T47D (cell line): ENCODE data around the gene GARIN1A.

Experiments used
- DNase-seq, 2 experiments: peaks; one replicate each; pipeline versions ENCODE4 v3.0.0 to v3.0.0-alpha.2; 2011 to 2012; ENCODE audit warnings: low read depth in 1 of 2, low spot score in 1 of 2
- JUND ChIP-seq: IDR thresholded peaks from 2 replicates; pipeline ENCODE4 v1.6.1; 2012; ENCODE audit warnings: low read depth
- in situ Hi-C: cut with HindIII; loops from 2 replicates; pipeline ENCODE4 v1.10.0; 2016; ENCODE audit warnings: low sequenced_read_pairs, low pct_unique_long_range_greater_than_20kb

The GARIN1A gene

DNA sequence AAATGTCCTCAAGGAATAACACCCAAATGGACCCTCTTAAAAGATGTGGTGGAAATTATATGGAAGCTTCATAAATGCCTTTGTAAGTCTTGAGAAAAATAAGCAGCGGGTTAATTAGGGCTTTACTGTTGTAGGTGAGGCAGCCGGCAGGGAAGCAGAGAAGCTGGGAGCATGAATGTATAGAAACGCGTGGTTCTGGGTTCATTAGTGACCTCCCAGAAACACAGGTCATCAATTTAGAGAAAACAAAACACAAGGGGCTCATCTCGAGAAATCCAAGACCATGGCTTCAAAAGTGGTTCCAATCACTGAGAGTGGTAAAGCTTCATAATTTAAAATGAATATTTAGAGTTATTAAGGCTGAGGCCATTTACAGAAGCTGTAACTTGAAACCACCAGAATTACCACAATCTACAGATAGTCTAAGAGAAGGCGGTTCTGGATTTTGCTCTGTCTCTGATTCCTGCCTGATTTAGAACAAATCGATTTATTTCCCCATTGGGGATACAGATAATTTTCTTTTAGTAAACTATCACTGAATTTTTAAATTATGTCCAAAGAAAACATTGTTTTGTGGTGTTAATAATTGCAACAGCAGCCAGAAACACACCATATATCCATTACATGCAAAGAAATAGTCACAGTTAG, 20.7 kb downstream of the GARIN1A start:
- no peak for DNase-seq
- TF ChIP-seq JUND, result no peak
- in situ Hi-C loops, result no loop called here

DNA sequence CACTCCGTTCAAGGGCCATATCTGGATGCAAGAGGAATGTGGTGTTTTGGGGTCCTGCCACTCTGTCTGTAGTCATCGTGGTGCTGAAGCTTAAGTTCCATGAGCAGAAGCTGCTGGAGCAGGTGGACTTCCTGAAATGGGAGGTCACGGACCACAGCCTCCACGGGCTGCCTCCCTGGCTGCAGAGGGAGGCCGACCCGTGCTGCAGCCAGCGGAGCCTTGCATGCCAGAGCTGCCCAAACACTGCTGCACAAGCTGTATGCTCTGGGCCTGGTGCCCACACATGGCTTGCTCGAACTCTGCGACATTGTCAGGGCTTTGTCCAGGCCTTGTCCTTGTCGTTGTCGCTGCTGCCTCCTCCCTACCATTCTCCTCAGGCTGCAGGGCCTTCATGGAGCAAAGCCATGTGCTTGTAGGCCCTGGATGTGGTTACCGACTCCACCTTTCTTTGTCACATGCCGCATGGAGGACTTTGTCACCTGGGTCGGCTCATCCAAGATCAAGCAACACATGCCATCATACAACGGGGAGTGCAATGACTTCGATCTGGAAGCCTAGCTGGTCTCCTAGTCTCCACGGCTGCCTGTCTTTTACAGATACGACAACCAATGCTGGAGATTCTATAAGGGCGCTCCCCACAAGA, 21.4 kb downstream of the GARIN1A start:
- no peak for DNase-seq
- in situ Hi-C loops, result no loop called here
- no peak for TF ChIP-seq JUND

DNA sequence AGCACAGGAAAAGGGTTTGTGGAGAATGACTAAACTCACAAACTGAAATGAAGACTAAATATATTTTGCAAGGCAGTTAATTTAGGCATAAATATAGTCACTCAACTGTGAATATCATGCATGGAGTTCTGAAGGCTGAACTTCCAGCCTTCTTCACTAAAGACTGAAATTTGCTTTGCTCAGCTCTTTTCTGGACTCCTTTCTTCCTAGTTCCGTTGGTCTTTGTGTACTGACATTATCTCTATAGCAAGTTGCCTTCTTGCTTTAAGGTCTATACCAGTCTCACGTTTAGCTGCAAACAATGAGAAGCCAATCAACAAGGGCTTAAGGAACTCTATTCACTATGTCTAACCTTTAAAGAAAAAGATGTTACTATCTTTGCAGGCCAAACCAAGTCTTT, 22.6 kb downstream of the GARIN1A start:
- in situ Hi-C loops, result no loop called here
- DNase-seq, result no peak
- no peak for TF ChIP-seq JUND

DNA sequence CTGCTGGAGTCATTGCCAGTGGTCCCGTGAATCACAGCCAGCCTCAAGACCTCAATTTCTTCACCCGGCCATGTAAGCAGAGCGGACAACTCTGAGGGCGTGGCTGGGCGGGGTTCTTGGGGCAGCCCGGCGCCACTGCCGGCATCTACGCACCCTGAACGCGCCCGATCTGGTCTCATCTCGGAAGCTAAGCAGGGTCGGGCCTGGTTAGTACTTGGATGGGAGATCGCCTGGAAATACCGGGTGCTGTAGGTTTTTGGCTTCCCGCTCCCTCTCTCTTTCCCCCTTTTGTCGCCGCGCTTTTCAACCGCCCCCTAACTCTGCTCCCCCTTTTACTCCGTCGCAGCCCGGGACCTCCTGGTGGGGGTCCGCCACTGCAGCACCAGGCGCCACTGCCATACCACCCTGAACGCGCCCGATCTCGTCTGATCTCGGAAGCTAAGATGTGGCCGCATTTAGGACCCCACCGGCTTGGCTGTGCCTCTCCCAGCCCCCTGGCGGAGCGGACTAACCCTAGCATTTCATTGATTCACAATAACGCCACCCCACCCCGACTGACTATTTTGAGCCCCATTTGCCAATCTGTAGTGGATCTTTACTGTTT, 25.3 kb downstream of the GARIN1A start:
- in situ Hi-C loops, result no loop called here
- no peak for TF ChIP-seq JUND
- DNase-seq, result no peak

DNA sequence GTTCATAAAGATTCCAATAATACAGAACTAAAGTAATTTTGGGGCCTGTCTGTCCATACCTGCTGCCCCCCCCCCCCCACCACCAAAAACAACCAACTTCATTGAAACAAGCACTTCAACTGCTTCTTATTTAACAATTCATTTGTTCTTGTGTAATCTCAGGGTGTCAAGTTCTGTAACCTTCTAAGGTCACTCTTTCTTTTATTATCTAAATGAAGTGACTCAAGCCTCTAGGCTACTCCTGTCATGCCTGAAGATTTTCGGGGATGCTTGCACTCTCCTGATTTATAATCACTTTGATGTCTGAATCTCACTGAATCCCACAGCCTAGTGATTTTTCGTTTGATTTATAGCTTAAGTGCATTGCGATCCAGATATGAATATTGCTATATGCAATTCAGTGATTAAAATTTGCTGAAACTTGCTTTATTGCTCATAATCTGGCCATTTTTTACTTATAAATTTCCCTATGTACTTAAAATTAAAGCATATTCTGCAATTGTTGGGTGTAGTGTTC, 27.2 kb downstream of the GARIN1A start:
- DNase-seq, result no peak
- no peak for TF ChIP-seq JUND
- in situ Hi-C loops, result no loop called here

DNA sequence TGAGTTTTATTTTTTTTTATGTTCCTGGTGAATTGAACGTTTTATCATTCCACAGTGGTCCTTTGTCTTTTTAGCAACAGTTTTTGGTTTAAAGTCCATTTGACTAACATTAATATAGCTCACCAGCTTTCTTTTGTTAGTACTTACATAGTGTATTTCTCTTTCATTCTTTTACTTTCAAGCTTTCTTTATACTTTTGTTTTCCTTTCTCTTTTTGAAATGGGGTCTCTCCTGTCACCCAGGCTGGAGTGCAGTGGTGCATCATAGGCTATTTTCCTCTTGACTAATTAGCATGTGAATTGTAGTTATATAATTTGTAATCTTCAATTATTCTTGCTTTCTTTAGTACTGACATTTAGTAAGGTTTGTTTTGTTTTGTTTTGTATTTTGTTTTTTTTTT, 27.8 kb downstream of the GARIN1A start:
- TF ChIP-seq JUND, result no peak
- DNase-seq, result no peak
- in situ Hi-C loops, result no loop called here

DNA sequence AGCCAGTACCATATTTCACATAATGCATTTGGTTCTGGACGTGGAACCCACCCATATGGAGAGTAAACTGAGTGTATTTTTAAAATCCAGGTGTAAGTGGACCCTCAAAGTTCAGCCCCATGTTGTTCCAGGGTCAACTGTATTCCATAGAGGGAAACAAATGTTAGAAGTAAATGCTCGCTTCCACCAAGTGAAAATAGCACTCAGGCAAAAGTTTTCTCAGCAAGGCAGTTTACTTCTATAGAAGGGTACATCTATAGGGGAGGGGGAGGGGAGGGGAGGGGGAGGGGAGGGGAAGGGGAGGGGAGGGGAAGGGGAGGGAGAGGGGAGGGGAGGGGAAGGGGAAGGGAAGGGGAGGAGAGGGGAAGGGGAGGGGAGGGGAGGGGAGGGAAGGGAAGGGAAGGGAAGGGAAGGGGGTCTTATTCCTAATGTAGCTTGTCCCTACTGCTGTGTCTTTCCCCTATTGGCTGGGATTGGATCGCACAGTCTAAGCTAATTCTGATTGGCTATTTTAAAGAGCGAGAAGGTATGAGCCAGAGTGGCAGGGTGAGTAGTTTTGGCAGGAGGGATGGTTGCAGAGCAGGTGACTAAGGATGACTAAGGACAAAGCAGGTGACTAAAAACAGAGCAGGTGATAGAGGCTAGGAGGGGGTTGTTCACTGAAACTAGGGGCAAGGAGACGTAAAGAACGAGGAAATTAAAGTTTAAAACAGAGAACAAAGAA, 29.1 kb downstream of the GARIN1A start:
- TF ChIP-seq JUND, result no peak
- peak in 1 of 2 experiments; percentile 3 for DNase-seq
- in situ Hi-C loops, result no loop called here

DNA sequence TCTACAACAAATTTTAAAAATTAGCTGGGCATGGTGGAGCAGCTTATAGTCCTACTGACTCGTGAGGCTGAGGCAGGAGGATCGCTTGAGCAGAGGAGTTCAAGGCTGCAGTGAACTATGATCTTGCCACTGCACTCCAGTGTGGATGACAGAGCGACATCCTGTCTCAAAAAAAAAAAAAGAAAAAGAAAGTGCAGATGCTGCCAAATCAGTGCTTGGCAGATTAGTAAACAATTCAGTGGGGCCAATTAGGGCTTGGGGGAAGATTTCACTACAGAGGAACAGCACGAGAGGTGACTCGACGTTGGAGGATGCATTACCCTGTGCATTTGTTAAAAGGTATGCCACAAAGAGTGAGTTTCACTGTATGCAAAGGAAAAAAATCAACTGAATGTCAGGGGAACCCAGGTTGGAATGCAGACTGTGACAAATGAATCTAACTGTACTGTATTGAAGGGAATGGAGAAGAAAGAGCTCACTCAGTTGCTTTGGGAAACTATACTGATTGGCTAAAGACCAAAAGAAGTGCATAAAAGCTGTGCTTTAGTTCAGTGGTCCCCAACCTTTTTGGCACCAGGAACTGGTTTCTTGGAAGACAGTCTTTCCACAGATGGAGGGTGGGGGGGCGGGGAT, 31.6 kb downstream of the GARIN1A start:
- in situ Hi-C loops, result no loop called here
- TF ChIP-seq JUND, result no peak
- no peak for DNase-seq

DNA sequence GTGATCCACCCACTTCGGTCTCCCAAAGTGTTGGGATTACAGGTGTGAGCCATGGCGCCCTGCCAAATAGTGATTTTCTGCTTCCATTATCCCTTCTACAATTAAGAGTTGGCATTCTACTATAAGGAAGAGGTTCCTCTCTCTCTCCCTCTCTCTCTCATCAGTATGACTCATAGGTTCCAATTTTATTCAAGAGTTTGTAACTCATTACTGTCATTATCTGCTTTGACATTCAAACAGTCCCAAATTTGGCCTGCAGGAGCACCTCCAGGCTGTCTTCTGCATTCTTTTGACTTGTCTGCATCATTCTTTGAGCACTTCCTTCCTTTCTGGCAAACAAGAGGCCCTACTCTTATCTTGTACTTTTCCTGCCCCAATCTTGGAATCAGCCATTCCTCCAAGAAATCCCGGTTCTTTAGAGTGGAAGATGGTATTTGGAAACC, 33.8 kb downstream of the GARIN1A start:
- TF ChIP-seq JUND, result no peak
- DNase-seq, result no peak
- in situ Hi-C loops, result no loop called here

DNA sequence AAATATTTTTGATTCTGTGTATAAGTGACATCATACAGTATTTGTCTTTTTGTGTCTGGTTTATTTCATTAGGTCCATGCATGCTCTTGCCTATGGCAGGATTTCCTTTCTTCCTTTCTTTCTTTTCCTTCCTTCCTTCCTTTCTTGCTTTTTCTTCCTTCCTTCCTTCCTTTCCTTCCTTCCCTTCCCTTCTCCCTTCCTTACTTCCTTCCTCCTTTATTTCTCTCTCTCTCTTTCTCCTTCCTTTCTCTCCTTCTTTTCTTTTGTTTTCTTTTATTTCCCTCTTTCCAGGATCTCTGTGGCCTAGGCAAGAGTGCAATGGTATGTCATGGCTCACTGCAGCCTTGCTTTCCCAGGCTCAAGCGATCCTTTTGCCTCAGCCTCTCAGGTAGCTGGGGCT, 35.7 kb downstream of the GARIN1A start:
- no peak for DNase-seq
- no peak for TF ChIP-seq JUND
- in situ Hi-C loops, result no loop called here

DNA sequence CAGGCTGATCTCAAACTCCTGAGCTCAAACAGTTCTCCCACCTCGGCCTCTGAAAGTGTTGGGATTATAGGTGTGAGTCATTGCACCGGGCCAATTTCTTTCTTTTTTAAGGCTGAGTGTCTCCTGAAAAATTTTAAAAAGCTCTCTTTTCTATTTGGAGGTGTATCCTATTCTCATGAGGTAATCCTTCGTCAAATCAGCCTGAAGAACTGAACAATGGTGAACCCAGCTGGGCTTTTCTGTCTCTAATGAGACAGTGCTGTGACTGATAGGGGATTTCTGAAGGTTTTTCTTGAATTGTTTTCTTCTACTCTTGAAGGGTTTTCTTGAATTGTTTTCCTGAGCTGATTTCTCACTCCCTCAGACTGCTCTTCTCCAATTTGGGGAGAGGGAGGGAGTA, 36.1 kb downstream of the GARIN1A start:
- DNase-seq, result no peak
- no peak for TF ChIP-seq JUND
- in situ Hi-C loops, result no loop called here

DNA sequence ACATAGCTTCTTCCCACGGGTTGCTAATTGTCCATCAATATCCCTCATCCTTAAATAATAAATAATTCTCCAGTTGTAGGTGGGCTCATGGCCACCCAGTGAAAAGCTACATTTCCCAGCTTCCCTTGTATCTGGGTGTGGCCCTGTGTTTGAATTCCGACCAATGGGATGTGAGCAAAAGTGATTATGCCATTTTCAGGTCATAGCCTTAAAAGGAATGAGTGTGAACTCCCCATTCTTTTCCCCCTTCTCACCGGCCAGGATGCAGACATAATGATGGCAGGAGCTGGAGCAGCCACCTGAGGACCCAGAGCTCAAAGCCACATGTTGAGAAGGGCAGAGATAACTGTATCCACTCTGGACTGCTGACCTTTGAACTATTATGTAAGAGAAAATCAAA, 36.7 kb downstream of the GARIN1A start:
- in situ Hi-C loops, result no loop called here
- DNase-seq, result no peak
- TF ChIP-seq JUND, result no peak
